22Rv1 (cell line): ENCODE data around the gene SND1.

Experiments
- H3K27ac ChIP-seq: fragments of 450-650 bp; 2 replicates; pipeline ENCODE4 v1.5.1; 2017
- ZFX ChIP-seq: fragments of 450-650 bp; IDR thresholded peaks from 2 replicates; pipeline ENCODE4 v1.6.1; 2017; ENCODE audit warnings: antibody characterized with exemption, borderline replicate concordance
- TF ChIP-seq, protein P1 (sequence below): fragments of 450-650 bp; IDR thresholded peaks from 2 replicates; pipeline ENCODE4 v1.5.1; 2017; ENCODE audit warnings: mild to moderate bottlenecking

SND1 gene

DNA sequence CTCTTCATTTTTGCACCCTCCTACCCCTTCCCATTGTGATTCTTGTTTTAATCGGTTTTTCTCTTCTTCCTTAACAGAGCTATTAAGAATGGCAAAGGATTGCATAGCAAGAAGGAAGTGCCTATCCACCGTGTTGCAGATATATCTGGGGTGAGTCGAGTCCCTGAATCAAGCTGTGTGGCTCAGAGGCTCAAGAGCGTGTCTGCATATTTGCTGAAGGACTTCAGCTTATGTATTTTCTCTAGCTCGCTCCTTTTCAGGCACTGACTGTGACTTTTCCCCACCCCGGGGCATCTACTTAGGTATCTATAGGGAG is 252.6 kb downstream of the SND1 start:
- TF ChIP-seq ZFX, result no peak
- TF ChIP-seq, protein P1, sequence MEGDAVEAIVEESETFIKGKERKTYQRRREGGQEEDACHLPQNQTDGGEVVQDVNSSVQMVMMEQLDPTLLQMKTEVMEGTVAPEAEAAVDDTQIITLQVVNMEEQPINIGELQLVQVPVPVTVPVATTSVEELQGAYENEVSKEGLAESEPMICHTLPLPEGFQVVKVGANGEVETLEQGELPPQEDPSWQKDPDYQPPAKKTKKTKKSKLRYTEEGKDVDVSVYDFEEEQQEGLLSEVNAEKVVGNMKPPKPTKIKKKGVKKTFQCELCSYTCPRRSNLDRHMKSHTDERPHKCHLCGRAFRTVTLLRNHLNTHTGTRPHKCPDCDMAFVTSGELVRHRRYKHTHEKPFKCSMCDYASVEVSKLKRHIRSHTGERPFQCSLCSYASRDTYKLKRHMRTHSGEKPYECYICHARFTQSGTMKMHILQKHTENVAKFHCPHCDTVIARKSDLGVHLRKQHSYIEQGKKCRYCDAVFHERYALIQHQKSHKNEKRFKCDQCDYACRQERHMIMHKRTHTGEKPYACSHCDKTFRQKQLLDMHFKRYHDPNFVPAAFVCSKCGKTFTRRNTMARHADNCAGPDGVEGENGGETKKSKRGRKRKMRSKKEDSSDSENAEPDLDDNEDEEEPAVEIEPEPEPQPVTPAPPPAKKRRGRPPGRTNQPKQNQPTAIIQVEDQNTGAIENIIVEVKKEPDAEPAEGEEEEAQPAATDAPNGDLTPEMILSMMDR, result no peak
- H3K27ac ChIP-seq, result no peak overlapping the region

DNA sequence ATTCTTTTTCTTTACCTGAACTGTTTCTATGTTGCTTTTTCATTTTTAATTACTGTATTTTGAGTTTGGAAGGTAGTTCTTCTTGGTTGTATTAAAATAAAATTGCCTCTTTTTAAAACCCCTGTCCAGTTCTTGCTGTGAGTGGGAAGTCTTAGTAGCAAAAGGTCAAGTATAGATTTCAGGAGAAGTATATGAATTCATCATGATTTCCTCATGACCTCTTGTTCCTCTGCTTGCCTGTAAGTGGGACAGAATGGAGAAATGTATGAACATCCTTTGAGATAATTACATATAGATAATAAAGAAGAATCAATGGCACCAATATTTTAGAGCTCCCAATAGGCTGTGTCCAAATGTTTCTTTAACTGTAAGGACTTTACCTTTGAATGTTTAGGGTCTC is 253.0 kb downstream of the SND1 start:
- no peak for TF ChIP-seq ZFX
- TF ChIP-seq, protein P1, result no peak
- H3K27ac ChIP-seq, result no peak overlapping the region

DNA sequence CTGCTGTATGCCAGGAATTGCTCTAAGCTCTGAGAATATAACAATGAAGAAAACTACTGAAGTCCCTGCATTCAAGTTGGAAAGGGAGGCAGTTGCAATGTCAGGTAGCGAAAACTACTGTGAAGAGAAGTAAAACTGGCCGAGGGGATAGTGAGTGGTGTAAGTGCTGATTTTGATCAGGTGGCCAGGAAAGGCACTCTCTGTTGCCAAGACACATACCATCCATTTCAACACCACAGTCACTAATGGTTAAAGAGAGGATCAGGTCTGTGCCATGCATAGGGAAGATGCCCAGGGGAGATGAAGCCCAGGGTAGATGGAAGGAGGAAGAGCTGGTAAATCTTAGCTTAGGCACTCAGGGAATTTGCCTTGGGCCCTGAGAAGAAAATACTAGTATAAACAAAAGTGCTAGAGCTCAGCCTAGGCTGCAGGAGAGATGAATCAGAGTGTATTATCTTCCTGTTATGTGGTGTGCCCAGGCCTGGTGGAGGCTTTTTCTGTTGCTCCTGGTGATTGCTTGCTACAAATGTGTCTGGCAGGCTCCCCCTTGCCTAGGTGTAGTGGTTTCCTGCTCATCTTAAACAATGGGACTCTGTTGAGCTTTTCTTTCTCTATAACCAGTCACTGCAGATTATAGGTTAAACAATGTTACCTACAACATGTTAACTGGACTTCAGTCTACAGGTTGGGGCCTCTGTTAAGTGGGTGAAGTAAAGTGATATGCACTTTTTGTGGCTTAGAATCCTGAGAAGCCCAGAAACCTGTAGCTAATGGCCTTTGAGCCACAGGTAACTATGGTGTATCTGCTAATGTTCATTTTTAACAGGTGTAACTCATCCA is 253.7 kb downstream of the SND1 start:
- no peak for TF ChIP-seq ZFX
- TF ChIP-seq, protein P1, result no peak
- H3K27ac ChIP-seq, result no peak overlapping the region

DNA sequence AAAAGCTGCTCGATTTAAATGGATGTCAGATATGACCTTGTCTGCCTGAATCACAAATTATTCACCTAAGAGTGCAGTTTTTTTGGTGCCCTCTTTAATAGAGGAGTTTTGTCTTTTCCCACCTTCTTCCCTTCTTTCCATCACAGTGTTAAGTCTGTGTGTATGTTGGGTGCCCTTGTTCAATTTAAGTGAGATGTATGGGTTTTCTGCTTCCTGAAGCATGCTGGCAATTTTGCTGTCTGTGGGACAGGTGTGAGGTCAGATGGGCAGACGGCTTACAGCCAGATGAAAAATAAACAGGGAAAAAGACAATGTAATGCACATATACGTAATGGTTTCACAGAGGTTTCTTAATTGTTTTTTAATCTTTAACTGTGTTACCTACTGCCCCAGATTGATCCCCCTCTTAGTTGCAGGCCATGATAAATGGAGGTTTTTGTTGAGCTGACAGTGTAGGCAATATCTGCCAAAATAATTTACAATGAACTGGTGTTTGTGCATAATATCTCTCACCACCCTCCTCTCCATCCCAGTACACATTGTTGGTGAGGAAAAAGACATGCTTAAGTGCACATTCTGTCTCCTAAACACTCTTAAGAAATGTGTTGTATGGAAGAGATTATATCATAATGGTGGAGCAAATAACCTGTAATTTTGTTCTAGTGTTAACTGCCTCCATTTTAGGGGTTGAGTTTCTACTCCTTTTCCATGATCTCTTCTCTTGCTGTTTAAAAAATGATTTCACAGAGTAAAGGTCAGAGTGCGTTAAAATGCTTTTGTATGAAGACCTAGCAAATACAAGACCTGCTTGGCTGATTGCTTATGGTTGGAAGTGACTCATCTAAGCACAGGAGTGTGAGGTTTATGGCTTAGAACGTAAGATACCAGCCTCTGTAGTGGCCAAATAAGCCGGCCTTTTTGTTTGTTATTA is 255.4 kb downstream of the SND1 start:
- no peak overlapping the region for H3K27ac ChIP-seq
- TF ChIP-seq, protein P1, result no peak
- no peak for TF ChIP-seq ZFX

DNA sequence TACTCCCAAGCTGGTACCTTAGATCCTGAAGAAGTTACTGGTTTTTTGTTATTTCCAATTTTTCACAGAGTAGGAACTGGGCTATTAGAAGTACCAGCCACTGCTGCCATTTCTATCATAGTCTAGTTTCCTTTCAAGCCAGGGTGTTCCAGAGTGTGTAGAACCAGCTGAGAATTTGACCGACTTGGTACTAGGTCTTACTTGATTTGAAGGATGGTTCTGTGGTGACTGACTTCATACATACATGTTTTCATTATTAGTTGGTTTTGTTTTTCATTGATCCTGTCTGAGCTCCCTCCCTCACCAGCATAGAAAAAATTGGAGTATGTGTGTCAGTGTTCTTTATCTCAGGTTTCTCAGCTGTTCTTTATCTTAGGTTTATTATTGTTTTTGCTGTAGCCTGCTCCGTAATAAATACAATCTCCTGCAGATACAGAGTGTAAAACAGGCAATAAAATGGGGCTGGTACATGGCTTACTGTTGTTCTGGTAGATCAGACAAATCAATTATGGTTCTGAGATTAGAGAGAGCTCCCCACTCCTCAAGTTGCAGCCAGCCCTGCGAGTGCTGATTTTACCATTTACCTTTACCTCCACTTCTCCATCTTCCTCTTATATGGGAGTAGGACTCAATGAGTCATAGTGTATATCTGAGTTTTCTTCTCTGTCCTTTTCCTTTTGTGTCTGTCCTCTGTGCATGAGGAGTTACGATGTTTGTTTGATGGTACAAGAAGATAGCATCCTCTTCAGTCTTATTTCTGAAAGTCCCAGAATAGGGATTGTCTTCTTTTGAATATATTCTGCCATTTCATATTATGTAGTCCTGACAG is 256.6 kb downstream of the SND1 start:
- peak overlapping the region; percentile 25; the same call in 1 of the 2 replicates for H3K27ac ChIP-seq
- no peak for TF ChIP-seq ZFX
- TF ChIP-seq, protein P1, result no peak

DNA sequence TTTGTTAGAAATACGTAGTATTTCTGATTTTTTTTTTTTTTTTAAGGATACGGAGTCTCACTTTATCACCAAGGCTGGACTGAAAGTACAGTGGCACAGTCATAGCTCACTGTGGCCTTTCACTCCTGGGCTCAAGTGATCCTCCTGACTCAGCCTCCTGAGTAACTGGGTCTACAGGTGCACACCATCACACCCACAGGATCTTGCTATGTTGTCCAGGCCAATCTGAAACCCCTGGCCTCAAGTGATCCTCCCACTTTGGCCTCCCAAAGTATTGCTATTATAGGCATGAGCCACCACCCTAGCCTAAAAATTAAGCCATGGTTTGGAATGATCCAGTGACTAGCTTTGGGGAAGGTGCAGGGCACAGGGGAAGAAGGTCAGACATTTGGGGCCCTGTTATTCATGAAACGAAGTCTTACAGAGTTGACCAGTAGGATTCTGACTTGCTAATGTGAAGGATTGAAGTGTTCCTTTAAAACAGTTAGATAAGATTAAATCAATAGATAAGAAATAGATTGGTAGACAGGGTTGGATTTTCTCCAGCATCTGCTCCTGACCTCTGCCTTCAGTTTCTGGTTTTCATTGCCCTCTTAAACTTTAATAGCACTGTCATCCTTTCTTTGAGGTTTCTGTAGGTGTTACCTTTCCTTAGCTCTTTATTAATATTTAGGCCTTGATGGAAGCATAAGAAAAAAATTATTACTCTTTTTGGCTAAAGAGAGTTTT is 257.6 kb downstream of the SND1 start:
- TF ChIP-seq, protein P1, result no peak
- TF ChIP-seq ZFX, result no peak
- peak overlapping the region; percentile 25 for H3K27ac ChIP-seq
